ENCODE data around the gene C1orf122.

DNA sequence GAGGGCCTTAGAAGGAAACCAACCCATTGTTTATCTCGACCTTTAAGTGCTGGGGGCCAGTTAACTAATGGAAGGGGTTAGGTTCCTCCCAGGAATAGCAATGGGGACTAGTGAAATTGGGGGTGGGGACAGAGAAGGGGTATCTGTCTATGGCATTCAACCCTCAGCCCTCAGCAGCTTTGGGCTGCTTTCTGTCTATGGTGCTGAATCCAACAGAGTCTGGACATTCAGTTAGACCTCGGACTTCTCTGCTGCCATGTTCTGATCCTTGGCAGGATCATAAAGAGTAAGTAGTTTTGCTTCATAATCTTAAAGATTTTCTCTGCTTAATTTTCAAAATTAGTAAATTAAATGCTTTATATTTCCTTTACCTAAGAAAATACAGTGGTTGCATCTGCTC, 40.1 kb upstream of the C1orf122 start:
- TF ChIP-seq GATA3 (IDR thresholded peaks at IDR 0.05; ENCODE audit: low read depth, low read length) = no peak
- TF ChIP-seq GATA2 (IDR thresholded peaks at IDR 0.05; ENCODE audit: low read depth, low read length) = no peak
